ENCODE results near the gene CACNG4. TPM values are rescaled to one million over a fixed set of nuclear protein-coding genes. Genes with fewer than 3 reads are reported as not detected.

CACNG4 gene
- total and polyA plus RNA-seq, 2 of the 4 experiments (the other 2 are of a cell fraction), result under 0.01 to 0.53 TPM

GRCh38 chr17:66955821-66956220, 8.7 kb upstream of the CACNG4 start:
- Histone ChIP-seq H3K4me2 (ENCODE audit: low read depth, low read length) (no peak overlapping the region), H3K4me1 (ENCODE audit: control insufficient read depth, insufficient read depth, low read length) (peaks cover 21% of the 10 kb centered on the region), H4K91ac (ENCODE audit: insufficient read depth, low read depth, low read length) (no peak overlapping the region), H2BK120ac (ENCODE audit: low read depth, low read length) (no peak overlapping the region), H3K27me3 (ENCODE audit: control insufficient read depth, insufficient read depth, low read length) (peaks cover 13% of the 10 kb centered on the region), H3K27ac (ENCODE audit: insufficient read depth, low read length) (no peak overlapping the region), H3K9ac (ENCODE audit: low read depth, low read length) (no peak overlapping the region), H3K9me1 (ENCODE audit: insufficient read depth, low read length) (peaks cover 32% of the 10 kb centered on the region), H3K4me3 (ENCODE audit: insufficient read depth, low read depth, low read length) (no peak overlapping the region), H3K4ac (ENCODE audit: low read depth, low read length) (no peak overlapping the region), H3K79me1 (ENCODE audit: low read depth in 1 of 2, low read length in 2 of 2) (no peaks in the 10 kb centered on the region), H3K14ac (replicated peaks; ENCODE audit: low read depth, low read length) (no peak overlapping the region), H3K56ac (ENCODE audit: extremely low read depth, insufficient read depth, low read length) (no peak overlapping the region), H3K18ac (ENCODE audit: low read depth, low read length) (no peak overlapping the region), H4K20me1 (ENCODE audit: insufficient read depth, low read length) (no peaks in the 10 kb centered on the region), H4K5ac (ENCODE audit: low read depth, low read length) (no peak overlapping the region), H2BK20ac (ENCODE audit: low read depth, low read length) (no peak overlapping the region), H2AK9ac (replicated peaks; ENCODE audit: low read depth, low read length, poor library complexity) (no peak overlapping the region), H2AK5ac (ENCODE audit: low read depth, low read length) (0 out of 2 replicates have a peak overlapping the region, but pooled peaks have one; percentile 4), H3K23ac (ENCODE audit: low read depth, low read length) (no peak overlapping the region), H3K36me3 (ENCODE audit: control insufficient read depth, insufficient read depth, low read length) (no peaks in the 10 kb centered on the region), H2AFZ (replicated peaks; ENCODE audit: low read length, poor library complexity) (no peak overlapping the region), H4K8ac (ENCODE audit: low read depth in 2 of 2, low read length in 2 of 2) (no peak overlapping the region), H2BK5ac (ENCODE audit: low read depth, low read length, poor library complexity, severe bottlenecking) (no peak overlapping the region), H3K9me3 (ENCODE audit: control insufficient read depth, insufficient read depth, low read length) (no peaks in the 10 kb centered on the region), H2BK15ac (ENCODE audit: low read depth, low read length) (no peak overlapping the region)
- POLR2A ChIA-PET (ENCODE audit: unreplicated experiment), result no interaction called here
- ATAC-seq (ENCODE audit: low read depth) (no peak), DNase-seq (no peak)
- TF ChIP-seq MXI1 (IDR thresholded peaks at IDR 0.05; ENCODE audit: borderline replicate concordance, low read depth, low read length) (no peak), RAD21 (IDR thresholded peaks at IDR 0.05; ENCODE audit: low read length) (no peak), NFE2L2 (IDR thresholded peaks at IDR 0.05; ENCODE audit: low read depth, low read length) (no peak), MAZ (IDR thresholded peaks at IDR 0.05; ENCODE audit: borderline replicate concordance, low read depth, low read length) (no peak), CEBPB (IDR thresholded peaks at IDR 0.05; ENCODE audit: low read depth, low read length) (no peak), RCOR1 (IDR thresholded peaks at IDR 0.05; ENCODE audit: insufficient replicate concordance, low read length) (no peak), RFX5 (IDR thresholded peaks at IDR 0.05; ENCODE audit: low read depth, low read length) (no peak), POLR2A (IDR thresholded peaks at IDR 0.05; ENCODE audit: low read depth, low read length) (no peak), CHD1 (IDR thresholded peaks at IDR 0.05; ENCODE audit: low read depth, low read length) (no peak), BHLHE40 (IDR thresholded peaks at IDR 0.05; ENCODE audit: low read depth, low read length) (no peak), MAFK (IDR thresholded peaks at IDR 0.05; ENCODE audit: low read depth, low read length) (no peak), FOS (IDR thresholded peaks at IDR 0.05; ENCODE audit: low read depth, low read length) (no peak)
- TF ChIP-seq, protein P1, sequence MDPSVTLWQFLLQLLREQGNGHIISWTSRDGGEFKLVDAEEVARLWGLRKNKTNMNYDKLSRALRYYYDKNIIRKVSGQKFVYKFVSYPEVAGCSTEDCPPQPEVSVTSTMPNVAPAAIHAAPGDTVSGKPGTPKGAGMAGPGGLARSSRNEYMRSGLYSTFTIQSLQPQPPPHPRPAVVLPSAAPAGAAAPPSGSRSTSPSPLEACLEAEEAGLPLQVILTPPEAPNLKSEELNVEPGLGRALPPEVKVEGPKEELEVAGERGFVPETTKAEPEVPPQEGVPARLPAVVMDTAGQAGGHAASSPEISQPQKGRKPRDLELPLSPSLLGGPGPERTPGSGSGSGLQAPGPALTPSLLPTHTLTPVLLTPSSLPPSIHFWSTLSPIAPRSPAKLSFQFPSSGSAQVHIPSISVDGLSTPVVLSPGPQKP (IDR thresholded peaks at IDR 0.05; ENCODE audit: borderline replicate concordance, low read depth, low read length), result no peak
- TF ChIP-seq, protein P2, sequence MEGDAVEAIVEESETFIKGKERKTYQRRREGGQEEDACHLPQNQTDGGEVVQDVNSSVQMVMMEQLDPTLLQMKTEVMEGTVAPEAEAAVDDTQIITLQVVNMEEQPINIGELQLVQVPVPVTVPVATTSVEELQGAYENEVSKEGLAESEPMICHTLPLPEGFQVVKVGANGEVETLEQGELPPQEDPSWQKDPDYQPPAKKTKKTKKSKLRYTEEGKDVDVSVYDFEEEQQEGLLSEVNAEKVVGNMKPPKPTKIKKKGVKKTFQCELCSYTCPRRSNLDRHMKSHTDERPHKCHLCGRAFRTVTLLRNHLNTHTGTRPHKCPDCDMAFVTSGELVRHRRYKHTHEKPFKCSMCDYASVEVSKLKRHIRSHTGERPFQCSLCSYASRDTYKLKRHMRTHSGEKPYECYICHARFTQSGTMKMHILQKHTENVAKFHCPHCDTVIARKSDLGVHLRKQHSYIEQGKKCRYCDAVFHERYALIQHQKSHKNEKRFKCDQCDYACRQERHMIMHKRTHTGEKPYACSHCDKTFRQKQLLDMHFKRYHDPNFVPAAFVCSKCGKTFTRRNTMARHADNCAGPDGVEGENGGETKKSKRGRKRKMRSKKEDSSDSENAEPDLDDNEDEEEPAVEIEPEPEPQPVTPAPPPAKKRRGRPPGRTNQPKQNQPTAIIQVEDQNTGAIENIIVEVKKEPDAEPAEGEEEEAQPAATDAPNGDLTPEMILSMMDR (conservative IDR thresholded peaks at IDR 0.05; ENCODE audit: low read depth, low read length), result no peak
- 90% methylated on average over 1 of the region's 5 CpGs; no CpG with 5 or more reads in 1 of the 2 experiments for WGBS, 2 experiments (ENCODE audit: extremely low coverage in 2 of 2, insufficient read length in 1 of 2)
- no TSS peak for BruUV-seq (replicated peaks)
- intact Hi-C loops (cut with micrococcal nuclease), result no loop called here
- CTCF ChIA-PET, result no interaction called here
- dilution Hi-C loops (cut with HindIII; ENCODE audit: low sequenced_read_pairs, unreplicated experiment), result no loop called here
- in situ Hi-C loops (cut with MboI; ENCODE audit: low sequenced_read_pairs), result no loop called here

All from IMR-90 (cell line).